GM18508 (cell line): Measurements from ENCODE around the gene SNTG2.
A peak's percentile ranks its signal among the peaks of the same experiment; 100 is the strongest.

Source experiments
- ATAC-seq: cut with Tn5 transposase; IDR thresholded peaks from one replicate; pipeline ENCODE4 v1.9.1; 2021; ENCODE audit warnings: moderate number of reproducible peaks; ENCODE audit not compliant: insufficient read depth, unreplicated experiment

Gene SNTG2

DNA sequence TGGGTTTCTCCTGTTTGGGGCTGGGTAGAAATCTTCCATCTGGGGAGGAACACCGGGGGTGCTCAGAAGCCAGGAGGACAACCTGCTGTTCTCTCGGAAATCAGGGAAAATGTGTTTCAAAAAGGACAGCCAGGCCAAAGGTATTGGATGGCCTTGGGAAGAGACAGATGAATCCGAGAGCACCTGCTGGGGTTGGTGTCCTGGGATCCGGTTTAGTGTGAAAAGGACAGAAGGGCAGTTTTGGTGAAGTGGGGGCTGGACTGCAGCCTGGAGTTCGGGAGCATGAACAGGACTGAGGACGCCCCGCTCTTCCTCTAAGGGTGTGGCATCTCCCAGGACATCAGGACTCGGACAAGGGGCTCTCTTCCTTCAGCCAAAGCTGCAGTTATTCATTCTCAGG is 24.9 kb upstream of the SNTG2 start:
- no peak for ATAC-seq

DNA sequence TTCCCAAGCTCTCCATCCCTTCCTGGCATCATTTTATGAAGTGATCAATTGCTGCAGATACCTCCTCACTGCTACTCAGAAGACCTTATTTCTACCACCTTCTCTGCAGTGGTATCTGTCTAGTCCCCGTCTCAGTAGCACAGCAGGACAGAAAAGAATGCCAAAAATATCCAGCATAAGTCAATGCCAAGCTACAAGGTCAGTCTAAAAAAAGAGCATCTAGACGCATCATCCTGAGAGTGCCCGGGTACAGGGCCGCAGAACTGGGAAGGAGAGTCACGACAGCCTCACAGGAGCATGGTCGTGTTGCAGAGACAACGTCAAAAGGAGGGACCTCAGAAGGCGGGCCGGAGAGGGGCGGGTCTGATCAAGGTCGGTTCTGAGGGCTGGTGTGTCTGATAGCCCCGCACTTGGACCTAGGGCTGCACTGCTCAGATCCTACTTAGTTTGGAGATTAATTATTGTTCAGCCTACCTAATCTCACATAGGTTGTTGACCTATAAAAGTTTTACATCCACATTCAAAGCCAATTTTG is 24.3 kb upstream of the SNTG2 start:
- ATAC-seq: no peak

DNA sequence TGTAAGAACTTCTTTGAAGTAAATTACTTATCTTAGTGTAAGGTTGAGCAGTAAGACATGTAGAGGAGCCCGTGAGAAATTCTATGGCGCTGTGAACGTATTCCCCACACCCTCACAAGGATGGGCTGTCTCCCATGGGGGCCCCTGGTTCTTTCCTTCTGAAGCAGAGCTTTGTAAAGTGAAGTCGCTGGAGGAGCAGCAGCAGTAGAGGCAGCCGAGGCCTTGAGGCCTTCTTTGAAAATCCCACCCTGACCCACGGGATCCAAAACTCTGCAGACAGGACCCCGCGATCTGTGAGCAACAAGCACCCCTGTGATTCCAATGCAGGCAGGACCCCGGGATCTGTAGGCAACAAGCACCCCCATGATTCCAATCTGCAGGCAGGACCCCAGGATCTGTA is 23.8 kb upstream of the SNTG2 start:
- ATAC-seq: no peak

DNA sequence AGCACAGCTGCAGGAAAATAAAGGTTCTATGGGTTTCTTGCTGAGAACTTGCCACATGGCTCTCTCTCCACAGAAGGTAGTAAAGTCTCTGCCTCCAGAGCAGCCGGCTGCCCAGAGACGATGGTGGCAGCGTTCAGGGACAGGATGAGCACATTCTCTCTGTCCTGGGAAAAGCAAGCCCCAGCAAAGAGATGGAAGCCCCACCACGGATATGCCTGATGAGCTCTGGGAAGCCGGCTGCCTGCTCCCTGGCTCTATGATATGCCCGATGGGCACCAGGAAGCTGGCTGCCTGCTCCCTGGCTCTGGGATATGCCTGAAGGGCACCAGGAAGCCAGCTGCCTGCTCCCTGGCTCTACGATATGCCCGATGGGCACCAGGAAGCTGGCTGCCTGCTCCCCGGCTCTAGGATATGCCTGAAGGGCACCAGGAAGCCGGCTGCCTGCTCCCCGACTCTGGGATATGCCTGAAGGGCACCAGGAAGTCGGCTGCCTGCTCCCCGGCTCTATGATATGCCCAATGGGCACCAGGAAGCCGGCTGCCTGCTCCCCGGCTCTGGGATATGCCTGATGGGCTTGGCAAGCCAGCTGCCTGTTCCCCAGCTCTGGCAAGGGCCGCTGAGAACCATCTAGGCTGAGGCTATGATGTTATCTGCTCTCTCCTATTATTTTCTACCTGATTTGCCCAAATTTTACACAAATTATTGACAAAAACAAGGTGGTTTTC is 21.5 kb upstream of the SNTG2 start:
- ATAC-seq: no peak

DNA sequence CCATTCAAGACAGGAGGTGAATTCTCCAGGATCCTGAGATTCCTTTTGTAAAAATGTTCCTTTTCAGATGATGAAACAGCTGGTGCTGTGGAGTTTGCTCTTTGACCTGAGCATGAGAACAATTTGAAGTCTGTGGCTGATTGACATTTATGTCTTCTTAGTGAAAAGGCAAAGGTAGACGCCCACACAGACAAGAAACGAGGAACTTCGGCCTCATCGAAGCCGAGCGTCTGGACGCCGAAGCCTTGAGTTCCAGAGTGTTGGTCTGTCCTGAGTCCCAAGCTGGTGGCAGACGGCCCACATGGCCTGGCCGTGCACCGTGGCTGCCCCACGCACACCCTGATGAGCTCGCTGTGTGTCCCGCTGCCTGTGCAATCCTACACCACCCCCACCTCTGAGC is 20.7 kb upstream of the SNTG2 start:
- ATAC-seq: no peak

DNA sequence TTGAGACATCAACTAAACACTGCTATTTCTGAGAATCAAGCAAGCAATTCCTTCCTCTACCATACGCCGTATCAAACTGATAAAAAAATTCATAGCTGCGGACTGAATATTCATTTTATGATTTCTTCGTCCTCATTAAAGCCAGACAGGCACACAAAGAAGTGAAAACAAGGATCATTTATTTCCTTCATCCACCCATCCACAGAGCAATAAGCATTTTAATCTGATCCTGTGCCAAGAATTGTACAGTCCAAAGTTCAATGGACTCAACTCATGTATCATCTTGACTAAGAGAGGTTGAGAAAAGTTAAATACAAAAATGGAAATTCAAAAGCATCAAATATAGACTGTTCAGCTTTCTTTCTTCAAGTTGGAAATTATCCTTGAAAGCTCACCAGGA is 19.7 kb upstream of the SNTG2 start:
- ATAC-seq: no peak

DNA sequence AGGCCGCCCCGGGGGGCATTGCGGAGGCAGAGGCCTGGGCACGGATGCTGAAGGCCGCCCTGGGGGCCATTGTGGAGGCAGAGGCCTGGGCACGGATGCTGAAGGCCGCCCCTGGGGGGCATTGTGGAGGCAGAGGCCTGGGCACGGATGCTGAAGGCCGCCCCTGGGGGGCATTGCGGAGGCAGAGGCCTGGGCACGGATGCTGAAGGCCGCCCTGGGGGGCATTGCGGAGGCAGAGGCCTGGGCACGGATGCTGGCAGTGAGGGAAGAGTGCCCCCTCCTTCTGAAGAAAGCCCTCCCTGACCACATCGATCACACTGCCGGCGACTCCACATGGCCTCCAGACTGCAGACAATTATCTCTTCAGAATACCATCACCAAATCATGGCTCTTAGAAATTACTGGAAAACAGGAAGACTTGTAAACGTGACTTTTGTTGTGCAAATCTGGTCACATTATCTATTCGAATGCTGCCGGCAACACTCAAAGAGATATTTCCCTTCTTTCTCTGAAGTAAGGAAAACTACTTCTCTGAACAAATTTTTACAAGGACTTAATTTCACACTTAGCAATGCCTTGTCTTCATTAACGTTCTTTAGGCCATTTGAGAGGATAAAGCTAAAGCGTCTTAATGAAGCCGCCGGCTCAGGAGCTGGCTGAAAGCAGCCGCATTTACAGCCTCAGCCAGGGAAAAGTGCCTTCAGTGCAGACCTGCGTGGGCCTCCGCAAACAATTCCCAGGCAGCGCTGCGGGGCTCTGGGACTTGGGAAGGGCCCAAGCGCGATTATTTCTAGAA is 18.1 kb upstream of the SNTG2 start:
- ATAC-seq: no peak

DNA sequence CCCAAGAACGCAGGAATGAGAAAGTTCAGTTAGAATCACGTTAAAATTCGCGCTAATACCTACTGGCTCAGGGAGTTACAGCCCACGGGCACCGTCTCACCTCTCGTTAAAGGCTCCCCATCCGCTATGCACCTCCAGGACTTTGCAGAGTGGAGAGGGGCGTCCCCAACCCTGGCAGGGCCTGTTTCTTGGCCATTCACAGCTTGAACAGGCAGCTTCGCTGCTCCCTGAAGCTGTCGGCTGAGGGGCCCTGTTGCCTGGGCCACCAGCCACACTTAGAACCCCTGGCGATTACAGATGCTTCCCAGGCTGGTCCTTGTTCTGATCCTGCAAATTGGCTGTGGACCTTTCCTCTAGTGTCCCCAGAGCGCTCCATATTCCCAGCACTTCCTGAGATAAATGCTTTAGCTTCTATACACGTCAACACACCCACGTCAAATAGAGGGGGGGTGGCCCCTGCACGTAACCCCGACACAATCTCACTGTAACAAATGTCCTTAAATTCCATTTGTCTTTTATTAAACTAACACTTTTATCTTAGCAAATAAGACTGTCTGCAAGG is 16.8 kb upstream of the SNTG2 start:
- no peak for ATAC-seq

DNA sequence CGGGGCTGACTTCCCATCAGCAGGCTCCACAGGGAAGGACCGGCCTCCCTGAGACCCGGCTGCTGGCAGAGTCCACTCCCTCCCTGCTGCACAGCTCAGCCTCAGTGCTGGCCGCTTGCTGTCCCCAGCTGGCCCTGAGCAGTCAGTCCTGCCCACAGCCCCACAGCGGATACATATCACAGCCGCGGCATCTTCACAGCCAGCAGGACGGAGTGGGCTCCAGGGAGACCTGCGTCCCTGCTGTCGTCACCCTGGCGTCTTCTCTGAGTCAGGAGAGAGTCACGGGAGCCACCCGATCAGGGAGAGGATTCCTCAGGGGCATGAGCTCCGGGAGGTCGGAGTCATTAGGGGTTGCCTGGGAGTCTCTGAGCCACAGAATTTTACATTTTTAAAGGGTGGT is 13.1 kb upstream of the SNTG2 start:
- no peak for ATAC-seq

DNA sequence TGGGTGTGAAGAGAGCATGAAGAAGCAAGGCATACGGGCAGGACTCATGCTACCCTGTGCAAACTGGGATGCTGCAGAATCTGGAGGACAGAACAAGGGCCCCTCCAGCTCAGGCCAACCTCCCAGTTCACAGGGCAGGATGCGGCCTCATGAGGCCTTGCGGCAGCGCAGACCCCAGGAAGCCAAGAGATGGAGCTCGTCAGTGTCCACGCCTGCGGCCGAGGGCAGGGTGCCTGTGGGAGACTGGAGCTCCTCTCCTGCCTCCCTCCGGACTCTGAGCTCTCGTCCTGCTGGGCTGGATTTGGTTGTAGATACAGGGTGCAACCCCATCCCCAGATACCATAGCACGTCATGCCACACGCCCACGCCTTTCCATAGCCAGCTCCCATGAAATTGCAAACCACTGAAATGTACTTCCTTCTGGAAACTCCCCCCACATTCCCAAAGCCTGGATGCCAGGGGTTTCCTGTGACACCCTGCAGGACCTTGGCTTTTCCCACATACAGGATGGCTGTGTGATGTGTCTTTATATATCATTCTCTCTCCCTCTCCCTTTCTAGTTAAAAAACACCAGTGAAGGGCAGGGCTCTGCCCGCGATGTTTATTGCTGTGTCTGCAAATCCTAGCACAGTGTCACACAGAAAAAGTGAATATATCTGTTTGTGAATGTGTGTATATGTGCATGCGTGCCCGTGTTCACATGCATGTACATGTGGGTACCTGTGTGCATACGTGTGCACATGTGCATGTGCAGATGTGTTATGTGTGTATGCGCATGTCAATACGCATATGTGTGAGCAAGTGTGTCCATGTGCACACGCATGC is 12.3 kb upstream of the SNTG2 start:
- no peak for ATAC-seq

DNA sequence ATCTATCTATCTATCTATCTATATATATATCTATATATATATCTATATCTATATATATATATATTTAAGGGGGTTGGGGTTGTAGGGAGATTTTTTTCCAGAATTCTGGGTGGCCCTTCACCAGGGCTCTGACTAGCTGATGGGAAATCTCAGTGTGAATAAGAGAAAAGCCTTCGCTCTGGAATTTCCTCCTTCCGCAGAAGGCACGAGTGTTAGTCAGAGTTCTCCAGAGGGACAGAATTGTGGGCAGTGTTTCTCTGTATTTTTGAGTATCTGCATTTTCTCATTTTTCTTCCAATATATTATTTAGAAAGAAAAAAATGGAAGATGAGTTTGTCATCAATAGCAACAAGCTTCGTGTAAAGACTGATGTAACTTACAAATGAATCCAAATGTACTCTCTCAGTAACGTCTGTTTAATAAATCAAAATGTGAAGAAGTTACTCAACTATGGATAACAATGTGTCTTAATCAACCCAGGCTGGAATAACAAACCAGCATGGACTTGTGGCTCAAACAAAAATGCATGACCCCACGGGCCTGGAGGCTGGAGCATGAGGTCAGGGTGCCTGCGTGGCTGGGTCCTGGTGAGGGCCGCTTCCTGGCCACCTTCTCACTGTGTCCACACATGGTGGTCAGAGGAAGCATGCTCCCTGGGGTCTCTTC is 10.6 kb upstream of the SNTG2 start:
- no peak for ATAC-seq

DNA sequence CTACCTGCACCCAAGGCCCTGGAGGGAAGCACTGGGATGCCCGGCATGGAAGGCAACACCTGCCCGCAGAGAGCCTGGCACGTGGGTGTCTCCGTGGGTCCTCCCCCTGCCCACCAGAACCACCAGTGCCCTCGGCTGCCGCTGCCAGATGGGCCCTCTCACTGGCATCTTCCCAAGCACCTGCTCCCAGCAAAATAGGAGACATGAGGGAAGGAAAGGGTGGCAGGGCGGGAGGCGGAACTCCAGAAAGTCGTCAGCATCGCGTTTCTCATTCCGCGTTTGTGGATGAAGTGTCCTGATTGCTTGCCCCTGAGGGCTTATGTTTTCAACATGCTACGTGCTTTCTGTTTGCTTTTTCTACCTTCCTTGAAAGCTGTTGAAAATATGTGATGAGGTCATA is 8.8 kb upstream of the SNTG2 start:
- ATAC-seq: no peak

DNA sequence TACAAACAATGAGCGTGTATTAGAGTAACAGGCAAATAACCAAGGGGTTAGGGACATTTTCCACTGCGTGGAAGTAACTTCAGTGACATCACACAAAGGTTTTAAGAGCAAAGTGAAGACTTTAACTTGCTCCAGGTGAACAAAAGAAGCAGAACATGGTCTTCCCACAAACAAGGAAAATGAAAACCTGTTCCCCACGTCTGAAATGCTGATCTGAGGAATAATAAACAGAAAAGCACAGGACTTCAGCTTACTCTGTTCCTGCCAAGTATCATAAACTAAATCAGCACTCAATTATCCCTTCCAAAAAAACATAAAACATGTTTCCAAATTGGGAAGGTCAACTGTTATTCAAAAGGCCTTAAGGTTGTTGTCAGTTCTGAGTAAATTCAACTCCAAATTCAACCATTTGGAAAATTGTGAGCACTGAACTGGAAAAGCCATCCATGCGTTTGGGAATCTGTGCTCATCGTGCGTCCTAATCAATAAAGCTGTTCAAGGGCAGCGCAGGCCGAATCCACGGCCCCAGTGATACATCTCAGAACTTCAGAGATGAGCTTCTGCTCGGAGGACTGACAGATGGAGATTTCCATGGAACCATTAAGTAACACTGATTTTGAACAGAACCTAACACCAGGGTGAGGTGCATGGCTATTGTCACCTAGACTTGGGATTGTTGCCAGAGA is 7.7 kb upstream of the SNTG2 start:
- no peak for ATAC-seq

DNA sequence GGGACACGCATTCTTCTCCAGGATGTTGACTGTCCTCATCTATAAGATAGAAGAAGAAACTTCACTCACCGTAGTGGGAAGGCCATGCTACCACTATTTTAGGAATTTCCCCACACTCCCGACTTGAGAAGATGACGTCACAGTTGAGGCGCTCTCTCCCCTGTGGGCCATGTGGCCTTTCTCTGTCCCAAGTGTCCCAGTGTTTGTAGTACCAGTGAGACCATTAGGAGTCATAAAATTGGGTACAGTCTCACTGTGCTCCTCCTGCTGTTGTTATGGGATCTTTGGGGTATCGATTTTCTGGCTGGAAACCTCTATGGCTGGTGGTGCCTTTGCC is 7.2 kb upstream of the SNTG2 start:
- no peak for ATAC-seq

DNA sequence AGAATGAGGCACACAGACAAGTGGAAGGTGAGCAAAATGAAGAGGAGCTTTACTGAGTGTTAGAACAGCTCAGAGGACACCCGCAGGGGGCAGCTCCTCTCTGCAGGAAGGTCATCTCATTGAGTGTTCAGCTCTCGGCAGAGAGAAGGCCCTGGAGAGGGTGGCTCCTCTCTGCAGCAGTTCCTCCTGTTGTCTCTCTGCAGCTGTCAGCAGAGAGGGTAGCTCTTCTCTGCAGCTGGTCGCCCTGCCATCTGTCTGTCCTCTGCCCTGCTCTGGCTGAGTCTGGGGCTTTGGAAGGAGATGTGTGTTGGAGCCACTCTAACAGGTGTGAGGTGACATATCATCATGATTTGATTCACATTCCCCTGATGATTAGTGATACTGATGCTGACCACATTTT is 6.8 kb upstream of the SNTG2 start:
- ATAC-seq: no peak

DNA sequence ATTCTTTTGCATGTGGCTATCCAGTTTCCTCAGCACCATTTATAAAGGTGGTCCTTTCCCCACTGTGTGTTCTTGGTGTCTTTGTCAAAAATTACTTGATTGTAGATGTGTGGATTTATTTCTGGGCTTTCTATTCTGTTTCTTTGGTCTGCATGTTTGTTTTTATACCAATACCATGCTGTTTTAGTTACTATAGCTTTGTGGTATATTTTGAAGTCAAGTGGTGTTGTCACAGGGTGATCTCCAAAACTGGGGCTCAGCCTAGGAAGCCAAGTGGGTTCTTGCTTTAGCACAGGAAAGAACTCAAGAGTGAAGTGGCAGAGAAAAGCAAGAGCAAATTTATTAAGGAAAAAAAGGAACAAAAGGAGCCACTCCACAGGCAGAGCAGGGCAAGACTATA is 6.0 kb upstream of the SNTG2 start:
- ATAC-seq: no peak

DNA sequence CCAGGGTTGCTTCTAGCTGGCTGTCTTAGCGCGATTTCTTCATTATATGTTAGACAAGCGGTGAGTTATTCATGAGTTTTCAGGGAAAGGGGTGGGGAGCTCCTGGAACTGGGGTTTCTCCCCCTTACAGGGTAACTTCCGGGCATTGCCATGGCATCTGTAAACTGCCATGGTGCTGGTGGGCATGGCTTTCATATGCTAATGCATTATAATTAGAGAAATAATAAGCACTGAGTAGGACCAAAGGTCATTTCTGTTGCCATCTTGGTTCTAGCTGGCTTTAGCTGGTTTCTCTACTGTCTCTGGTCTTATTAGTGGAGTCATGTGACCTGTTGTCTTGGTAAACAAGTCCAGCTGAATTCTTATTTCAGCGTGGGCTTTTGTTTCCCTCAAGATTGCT is 5.5 kb upstream of the SNTG2 start:
- no peak for ATAC-seq

DNA sequence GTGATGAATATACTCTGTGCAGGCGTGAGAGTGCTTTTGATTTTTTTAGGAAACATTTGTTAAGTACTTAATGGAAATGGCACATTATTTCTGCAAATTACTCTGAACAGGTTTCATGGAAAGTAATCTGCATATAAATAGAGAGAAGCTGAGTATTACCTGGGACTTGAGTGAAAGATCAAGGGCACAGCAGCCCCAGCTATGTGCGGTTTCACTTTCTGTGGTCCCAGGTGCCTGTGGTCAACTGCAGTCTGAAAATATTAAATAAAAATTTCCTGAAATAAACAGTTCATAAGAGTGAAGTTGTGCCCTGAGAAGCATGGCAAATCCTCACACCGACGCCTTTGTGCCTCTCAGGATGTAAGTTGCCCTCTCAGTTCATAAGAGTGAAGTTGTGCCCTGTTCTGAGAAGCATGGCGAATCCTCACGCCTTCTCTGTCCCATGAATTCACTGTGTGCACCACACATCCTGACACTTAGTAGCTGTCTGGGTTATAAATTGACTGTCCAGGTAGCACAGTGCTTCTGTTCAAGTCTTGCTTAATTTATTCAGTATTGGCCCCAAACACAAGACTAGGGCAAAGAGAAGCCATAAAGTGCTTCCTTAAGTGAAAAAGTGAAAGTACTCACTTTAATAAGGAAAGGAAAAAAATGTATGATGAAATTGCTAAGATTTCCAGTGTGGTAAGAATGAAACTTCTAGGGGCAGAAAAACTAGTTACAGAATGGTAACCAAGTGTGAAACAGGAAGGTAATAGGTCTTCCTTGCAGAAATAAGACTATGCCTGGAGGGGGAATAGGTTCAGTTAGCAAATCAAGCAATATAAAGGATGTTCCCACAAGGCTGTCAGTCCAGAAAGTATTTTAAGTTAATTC is 4.3 kb upstream of the SNTG2 start:
- peak; percentile 52 for ATAC-seq
